HG02759 (cell line): ENCODE measurements around the gene IQCE.
"Not testable (repeated sequence)": the region's sequence is repeated elsewhere in the genome, so short reads cannot be mapped to it uniquely, and the experiment has no call there.

Experiments
- ATAC-seq: cut with Tn5 transposase; IDR thresholded peaks from one replicate; pipeline ENCODE4 v1.9.1; 2021; ENCODE audit warnings: mild to moderate bottlenecking, moderate library complexity; ENCODE audit not compliant: unreplicated experiment

The IQCE gene

GRCh38 chr7:2598154-2598823, 39.5 kb downstream of the IQCE start:
- no peak for ATAC-seq

GRCh38 chr7:2601065-2601464, 42.3 kb downstream of the IQCE start:
- no peak for ATAC-seq

- ATAC-seq: no peak
These were observed 43.1 kb downstream of the IQCE start for GRCh38 chr7:2601907-2602306.

GRCh38 chr7:2602406-2603043, 43.7 kb downstream of the IQCE start:
- no peak for ATAC-seq

- no peak for ATAC-seq
These were observed 44.5 kb downstream of the IQCE start for GRCh38 chr7:2603044-2603965.

GRCh38 chr7:2604608-2605174, 45.9 kb downstream of the IQCE start:
- ATAC-seq: no peak

GRCh38 chr7:2605608-2606538, 47.1 kb downstream of the IQCE start:
- no peak for ATAC-seq

- ATAC-seq: no peak
These were observed 47.8 kb downstream of the IQCE start for GRCh38 chr7:2606539-2606936.

- ATAC-seq: no peak
These were observed 48.5 kb downstream of the IQCE start for GRCh38 chr7:2607122-2607922.

GRCh38 chr7:2607923-2608904, 49.4 kb downstream of the IQCE start:
- ATAC-seq: no peak

GRCh38 chr7:2608921-2609411, 50.2 kb downstream of the IQCE start:
- ATAC-seq: no peak

GRCh38 chr7:2609646-2610045, 50.9 kb downstream of the IQCE start:
- not testable (repeated sequence) for ATAC-seq

GRCh38 chr7:2610466-2610865, 51.7 kb downstream of the IQCE start:
- ATAC-seq: no peak

- no peak for ATAC-seq
These were observed 52.1 kb downstream of the IQCE start for GRCh38 chr7:2610898-2611297.

GRCh38 chr7:2611401-2611800, 52.6 kb downstream of the IQCE start:
- ATAC-seq: no peak

- ATAC-seq: no peak
These were observed 53.1 kb downstream of the IQCE start for GRCh38 chr7:2611922-2612321.

GRCh38 chr7:2612445-2613097, 53.8 kb downstream of the IQCE start:
- no peak for ATAC-seq
